HG03060 (cell line): ENCODE results near the gene VLDLR.

ENCODE experiments used
- ATAC-seq: cut with Tn5 transposase; IDR thresholded peaks from one replicate; pipeline ENCODE4 v1.9.1; 2021; ENCODE audit warnings: low read depth, moderate number of reproducible peaks; ENCODE audit not compliant: unreplicated experiment

Gene VLDLR

GRCh38 chr9:2621722-2622460 is at the start of gene VLDLR:
TSS of gene VLDLR (plus strand) at chr9:2621787. CDS start at chr9:2622190, 403 bp downstream.
- no peak for ATAC-seq

- ATAC-seq = no peak
These were observed 47.4 kb upstream of the VLDLR start for GRCh38 chr9:2574203-2574602.

GRCh38 chr9:2576631-2577030 is 45.0 kb upstream of the VLDLR start:
- ATAC-seq = no peak

- no peak for ATAC-seq
These were observed 38.1 kb upstream of the VLDLR start for GRCh38 chr9:2583308-2584013.

GRCh38 chr9:2591967-2592366 is 29.6 kb upstream of the VLDLR start:
- ATAC-seq = no peak

- ATAC-seq = no peak
These were observed 27.8 kb upstream of the VLDLR start for GRCh38 chr9:2593744-2594143.

- no peak for ATAC-seq
These were observed 25.6 kb upstream of the VLDLR start for GRCh38 chr9:2595973-2596372.

- no peak for ATAC-seq
These were observed 24.1 kb upstream of the VLDLR start for GRCh38 chr9:2597483-2597882.

- ATAC-seq = no peak
These were observed 21.7 kb upstream of the VLDLR start for GRCh38 chr9:2599896-2600295.

GRCh38 chr9:2600307-2600706 is 21.3 kb upstream of the VLDLR start:
- no peak for ATAC-seq

- ATAC-seq = peak; percentile 38
These were observed 19.7 kb upstream of the VLDLR start for GRCh38 chr9:2601785-2602378.

- ATAC-seq = peak; percentile 67
These were observed 18.9 kb upstream of the VLDLR start for GRCh38 chr9:2602704-2603116.

GRCh38 chr9:2603621-2604020 is 18.0 kb upstream of the VLDLR start:
- no peak for ATAC-seq

GRCh38 chr9:2605246-2605645 is 16.3 kb upstream of the VLDLR start:
- no peak for ATAC-seq

- no peak for ATAC-seq
These were observed 13.3 kb upstream of the VLDLR start for GRCh38 chr9:2608276-2608675.

GRCh38 chr9:2610985-2611384 is 10.6 kb upstream of the VLDLR start:
- ATAC-seq = no peak

GRCh38 chr9:2611961-2612360 is 9.6 kb upstream of the VLDLR start:
- ATAC-seq = no peak

- no peak for ATAC-seq
These were observed 7.8 kb upstream of the VLDLR start for GRCh38 chr9:2613730-2614271.

GRCh38 chr9:2615497-2615896 is 6.1 kb upstream of the VLDLR start:
- no peak for ATAC-seq

GRCh38 chr9:2616692-2617377 is 4.8 kb upstream of the VLDLR start:
- ATAC-seq = no peak

- ATAC-seq = no peak
These were observed 3.3 kb upstream of the VLDLR start for GRCh38 chr9:2618289-2618688.
